GM12872 (cell line): ENCODE measurements around the gene ZNF552.
A peak's percentile ranks its signal among the peaks of the same experiment; 100 is the strongest.
"Not testable (repeated sequence)": the region's sequence is repeated elsewhere in the genome, so short reads cannot be mapped to it uniquely, and the experiment has no call there.

ENCODE experiments used
- TF ChIP-seq, protein P1 (sequence below): IDR thresholded peaks from 3 replicates; pipeline ENCODE4 v1.5.1; 2011; ENCODE audit warnings: low read depth, mild to moderate bottlenecking, low read length, moderate library complexity; ENCODE audit not compliant: insufficient read depth

The ZNF552 gene

DNA sequence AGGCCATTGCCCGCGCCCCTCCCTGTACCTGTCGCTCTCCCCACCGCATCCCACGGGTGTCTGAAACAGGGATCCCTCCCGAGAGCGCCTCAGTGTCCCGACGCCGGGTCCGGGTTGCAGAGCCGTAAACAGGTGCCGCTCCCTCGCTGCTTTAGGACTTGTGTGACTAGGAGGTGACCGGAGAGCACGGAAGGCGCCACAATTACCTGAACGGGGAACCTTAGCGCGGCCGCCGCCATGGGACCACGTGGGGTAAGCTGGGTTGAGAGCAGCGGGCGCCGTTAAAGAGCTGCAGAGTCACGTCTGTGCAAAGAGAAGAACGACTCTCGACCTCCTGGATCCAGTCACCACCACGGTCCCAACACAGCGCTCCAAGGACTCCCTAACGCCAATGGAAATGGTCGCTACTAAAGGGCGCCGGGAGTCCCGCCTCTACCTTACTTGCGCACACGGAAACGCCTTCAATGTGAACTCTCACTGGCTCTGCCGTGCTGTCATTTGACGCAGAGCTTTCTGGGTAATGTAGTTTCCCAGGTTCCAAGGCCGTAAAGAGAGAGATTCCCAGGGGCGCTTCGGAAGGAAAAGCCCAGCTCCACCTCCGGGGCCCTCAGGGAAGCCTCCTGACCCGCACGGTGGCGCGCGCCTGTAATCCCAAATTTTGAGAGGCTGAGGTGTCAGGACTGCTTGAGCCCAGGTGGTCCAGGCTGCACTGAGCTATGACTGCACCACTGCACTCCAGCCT is at the start of gene ZNF552:
Gene ZNF552, minus strand, starts transcription at position 409 of the 742 bp plus-strand sequence. Its CDS starts 170 bp downstream, at position 239.
- TF ChIP-seq, protein P1, sequence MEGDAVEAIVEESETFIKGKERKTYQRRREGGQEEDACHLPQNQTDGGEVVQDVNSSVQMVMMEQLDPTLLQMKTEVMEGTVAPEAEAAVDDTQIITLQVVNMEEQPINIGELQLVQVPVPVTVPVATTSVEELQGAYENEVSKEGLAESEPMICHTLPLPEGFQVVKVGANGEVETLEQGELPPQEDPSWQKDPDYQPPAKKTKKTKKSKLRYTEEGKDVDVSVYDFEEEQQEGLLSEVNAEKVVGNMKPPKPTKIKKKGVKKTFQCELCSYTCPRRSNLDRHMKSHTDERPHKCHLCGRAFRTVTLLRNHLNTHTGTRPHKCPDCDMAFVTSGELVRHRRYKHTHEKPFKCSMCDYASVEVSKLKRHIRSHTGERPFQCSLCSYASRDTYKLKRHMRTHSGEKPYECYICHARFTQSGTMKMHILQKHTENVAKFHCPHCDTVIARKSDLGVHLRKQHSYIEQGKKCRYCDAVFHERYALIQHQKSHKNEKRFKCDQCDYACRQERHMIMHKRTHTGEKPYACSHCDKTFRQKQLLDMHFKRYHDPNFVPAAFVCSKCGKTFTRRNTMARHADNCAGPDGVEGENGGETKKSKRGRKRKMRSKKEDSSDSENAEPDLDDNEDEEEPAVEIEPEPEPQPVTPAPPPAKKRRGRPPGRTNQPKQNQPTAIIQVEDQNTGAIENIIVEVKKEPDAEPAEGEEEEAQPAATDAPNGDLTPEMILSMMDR: no peak

DNA sequence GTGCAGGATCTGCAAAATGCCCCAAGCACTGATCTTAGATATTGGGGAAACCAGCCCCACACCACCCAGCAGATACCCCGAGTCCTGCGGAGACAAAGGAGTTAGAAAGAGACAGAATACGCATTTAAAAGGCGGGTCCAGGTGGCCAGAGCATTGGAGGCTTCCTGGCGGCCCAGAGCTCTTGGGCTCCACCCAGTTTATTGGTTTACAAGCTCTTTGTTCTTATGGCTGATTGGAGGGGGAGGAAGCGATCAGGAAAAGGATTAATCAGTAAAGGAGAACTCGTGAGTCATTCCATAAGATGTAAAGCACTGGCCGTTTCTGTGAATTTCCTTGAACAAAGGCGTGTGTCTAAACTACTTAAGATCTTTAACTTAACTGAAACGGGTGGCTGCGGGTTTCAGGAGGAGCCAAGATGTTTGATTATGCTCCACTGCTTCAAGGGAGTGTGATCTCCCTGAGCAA is 35.9 kb upstream of the ZNF552 start:
- TF ChIP-seq, protein P1: no peak

GRCh38 chr19:57849666-57850473 is 35.2 kb upstream of the ZNF552 start, which contains the start of gene ZNF587:
TSS of gene ZNF587 (plus strand) at chr19:57849859. CDS start at chr19:57850039, 180 bp downstream.
- TF ChIP-seq, protein P1: not testable (repeated sequence)

DNA sequence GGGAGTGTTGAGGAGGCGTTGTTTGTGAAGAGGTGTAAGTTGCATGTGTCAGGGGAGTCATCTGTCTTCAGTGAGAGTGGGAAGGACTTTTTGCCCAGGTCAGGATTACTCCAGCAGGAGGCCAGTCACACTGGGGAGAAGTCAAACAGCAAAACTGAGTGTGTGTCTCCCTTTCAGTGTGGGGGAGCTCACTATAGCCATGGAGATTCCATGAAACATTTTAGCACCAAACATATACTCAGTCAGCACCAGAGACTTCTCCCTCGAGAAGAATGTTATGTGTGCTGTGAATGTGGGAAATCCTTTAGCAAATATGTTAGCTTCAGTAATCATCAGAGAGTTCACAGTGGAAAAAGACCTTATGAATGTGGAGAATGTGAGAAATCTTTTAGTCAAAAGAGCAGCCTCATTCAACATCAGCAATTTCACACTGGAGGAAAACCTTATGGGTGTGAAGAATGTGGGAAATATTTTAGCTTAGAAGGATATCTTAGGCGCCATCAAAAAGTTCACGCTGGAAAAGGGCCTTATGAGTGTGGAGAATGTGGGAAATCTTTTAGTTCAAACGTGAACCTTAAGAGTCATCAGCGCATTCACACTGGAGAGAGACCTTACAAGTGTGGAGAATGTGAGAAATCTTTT is 26.5 kb upstream of the ZNF552 start:
- TF ChIP-seq, protein P1: no peak

GRCh38 chr19:57830071-57830602 is 15.4 kb upstream of the ZNF552 start, which contains the start of gene ZNF587B:
TSS of gene ZNF587B (plus strand) at chr19:57830299. CDS start at chr19:57830529, 230 bp downstream.
- TF ChIP-seq, protein P1: peak; percentile 35; the same call in 2 of the 3 replicates

DNA sequence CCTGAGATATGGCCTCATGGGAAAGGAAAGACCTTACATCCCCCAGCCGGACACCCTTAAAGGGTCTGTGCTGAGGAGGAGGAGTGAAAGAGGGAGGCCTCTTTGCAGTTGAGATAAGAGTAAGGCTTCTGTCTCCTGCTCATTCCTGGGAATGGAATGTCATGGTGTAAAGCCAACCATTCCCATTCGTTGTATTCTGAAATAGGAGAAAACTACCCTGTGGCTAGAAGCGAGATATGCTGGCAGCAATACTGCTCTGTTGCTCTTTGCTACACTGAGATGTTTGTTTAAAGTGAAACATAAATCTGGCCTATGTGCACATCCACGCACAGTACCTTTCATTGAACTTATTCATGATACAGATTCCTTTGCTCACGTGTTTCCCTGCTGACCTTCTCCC is 14.6 kb upstream of the ZNF552 start:
- TF ChIP-seq, protein P1: no peak
